Chondrocyte (in vitro differentiated cells): ENCODE data around the gene OR8G5. TPM values are rescaled to one million over a fixed set of nuclear protein-coding genes. Genes with fewer than 3 reads are reported as not detected.
"Not testable (repeated sequence)": the region's sequence is repeated elsewhere in the genome, so short reads cannot be mapped to it uniquely, and the experiment has no call there.

Experiments used
- DNase-seq: peaks from one replicate; pipeline ENCODE4 v3.0.0; 2021; ENCODE audit warnings: mixed read lengths, low spot score
- H3K27ac Mint-ChIP-seq: one replicate; pipeline ENCODE4 v1.8.0; 2021; ENCODE audit warnings: mild to moderate bottlenecking, moderate library complexity, mixed read lengths; ENCODE audit not compliant: unreplicated experiment
- H3K27me3 Mint-ChIP-seq: 2 replicates; pipeline ENCODE4 v1.8.0; 2021; ENCODE audit warnings: low read depth, mixed read lengths
- H3K36me3 Mint-ChIP-seq: 2 replicates; pipeline ENCODE4 v1.8.0; 2021; ENCODE audit warnings: low read depth, mixed read lengths
- H3K4me1 Mint-ChIP-seq: 2 replicates; pipeline ENCODE4 v1.8.0; 2021; ENCODE audit warnings: low read depth, mild to moderate bottlenecking, mixed read lengths
- H3K4me3 Mint-ChIP-seq: one replicate; pipeline ENCODE4 v1.8.0; 2021; ENCODE audit warnings: mild to moderate bottlenecking, moderate library complexity, mixed read lengths; ENCODE audit not compliant: unreplicated experiment
- H3K9me3 Mint-ChIP-seq: 2 replicates; pipeline ENCODE4 v1.8.0; 2021; ENCODE audit warnings: low read depth, mixed read lengths
- CTCF ChIP-seq: fragments of 200-600 bp; sonication (generic); IDR thresholded peaks from 2 replicates; pipeline ENCODE4 v1.5.0; 2021; ENCODE audit warnings: antibody characterized with exemption, mild to moderate bottlenecking, moderate library complexity
- total RNA-seq: library from RNA; stranded (reverse); gene quantifications from 3 replicates; pipeline ENCODE4 v1.2.1, GENCODE V29; 2021

OR8G5 gene
- total RNA-seq, 1 donor from 2014 or later: 0.20 TPM

GRCh38 chr11:124214027-124214426 is 42.1 kb upstream of the OR8G5 start:
- Mint-ChIP-seq H3K4me3 (no peak overlapping the region), H3K36me3 (no peaks in the 10 kb centered on the region), H3K27ac (no peak overlapping the region), H3K27me3 (peaks cover 18% of the 10 kb centered on the region), H3K9me3 (no peaks in the 10 kb centered on the region), H3K4me1 (no peaks in the 10 kb centered on the region)
- no peak for DNase-seq
- TF ChIP-seq CTCF: no peak

DNA sequence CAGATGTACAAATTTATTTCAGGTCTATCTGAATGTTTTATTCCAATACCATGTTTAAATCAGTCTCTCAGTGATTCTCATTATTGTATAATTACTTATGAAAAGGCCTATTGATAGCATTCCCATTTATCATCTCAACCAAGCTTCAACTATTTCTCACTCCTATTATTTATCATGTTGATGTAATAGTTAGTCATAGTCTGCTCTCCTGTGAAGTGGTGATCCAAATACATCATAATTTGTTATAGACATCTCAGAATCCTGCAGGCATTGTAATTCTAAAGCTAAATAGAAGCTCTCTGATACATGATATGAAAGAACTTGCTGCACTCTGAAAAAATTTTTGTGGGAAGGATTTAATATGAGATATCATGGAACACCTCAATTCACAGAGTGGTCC is 37.0 kb upstream of the OR8G5 start:
- Mint-ChIP-seq H3K27me3 (peaks cover 13% of the 10 kb centered on the region), H3K4me1 (no peaks in the 10 kb centered on the region), H3K9me3 (no peaks in the 10 kb centered on the region), H3K36me3 (no peaks in the 10 kb centered on the region), H3K27ac (no peak overlapping the region), H3K4me3 (no peak overlapping the region)
- DNase-seq: no peak
- no peak for TF ChIP-seq CTCF

- no peak for TF ChIP-seq CTCF
- Mint-ChIP-seq H3K9me3 (no peaks in the 10 kb centered on the region), H3K27me3 (peaks cover 13% of the 10 kb centered on the region), H3K4me3 (no peak overlapping the region), H3K27ac (no peak overlapping the region), H3K36me3 (no peaks in the 10 kb centered on the region), H3K4me1 (no peaks in the 10 kb centered on the region)
- no peak for DNase-seq
These were observed 33.8 kb upstream of the OR8G5 start for GRCh38 chr11:124222407-124222806.

- not testable (repeated sequence) for H3K4me3 Mint-ChIP-seq, H3K27ac Mint-ChIP-seq, DNase-seq, H3K9me3 Mint-ChIP-seq, H3K27me3 Mint-ChIP-seq, H3K36me3 Mint-ChIP-seq, H3K4me1 Mint-ChIP-seq
These were observed 31.4 kb upstream of the OR8G5 start for GRCh38 chr11:124224618-124225423.

- no peaks in the 10 kb centered on the region for H3K4me1 Mint-ChIP-seq
- DNase-seq: no peak
- H3K36me3 Mint-ChIP-seq: no peaks in the 10 kb centered on the region
- H3K27ac Mint-ChIP-seq: no peak overlapping the region
- TF ChIP-seq CTCF: no peak
- H3K9me3 Mint-ChIP-seq: no peaks in the 10 kb centered on the region
- H3K4me3 Mint-ChIP-seq: no peak overlapping the region
- peaks cover 13% of the 10 kb centered on the region for H3K27me3 Mint-ChIP-seq
These were observed 30.7 kb upstream of the OR8G5 start for GRCh38 chr11:124225471-124225870.

DNA sequence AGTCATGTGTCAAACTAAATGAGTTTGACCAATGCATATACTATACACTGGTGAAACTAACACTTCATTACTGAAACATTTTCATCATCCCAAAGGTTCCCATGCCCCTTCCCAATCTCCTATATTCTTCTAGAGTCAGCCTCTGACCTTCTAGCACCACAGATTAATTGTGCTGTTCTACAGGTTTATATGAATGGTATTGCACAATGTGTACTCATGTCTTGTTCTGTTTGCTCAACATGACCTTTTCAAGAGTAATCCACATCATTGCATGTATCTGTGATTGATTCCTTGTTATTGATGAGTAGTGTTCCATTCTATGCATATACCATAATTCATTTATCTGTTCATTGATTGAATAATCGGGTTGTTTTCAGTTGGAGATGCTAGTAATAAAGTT is 22.8 kb upstream of the OR8G5 start:
- no peak for DNase-seq
- TF ChIP-seq CTCF: no peak
- Mint-ChIP-seq H3K27ac (no peak overlapping the region), H3K4me1 (no peaks in the 10 kb centered on the region), H3K9me3 (no peaks in the 10 kb centered on the region), H3K4me3 (no peak overlapping the region), H3K36me3 (no peaks in the 10 kb centered on the region), H3K27me3 (peaks cover 7% of the 10 kb centered on the region)
